H1 (cell line): ENCODE measurements around the gene LDLRAD3. TPM values are rescaled to one million over a fixed set of nuclear protein-coding genes. Genes with fewer than 3 reads are reported as not detected.

ENCODE experiments used
- RAD21 ChIP-seq, 2 experiments: IDR thresholded peaks in 1 of 2; conservative IDR thresholded peaks in 1 of 2; 2 replicates each; pipeline ENCODE4 v1.6.1; 2011; ENCODE audit warnings: low read depth in 2 of 2, low read length in 2 of 2, improper control_type of control experiment in 1 of 2, inconsistent platforms in 1 of 2, mild to moderate bottlenecking in 1 of 2, moderate library complexity in 1 of 2
- RXRA ChIP-seq: IDR thresholded peaks from 2 replicates; pipeline ENCODE4 v1.6.1; 2011; ENCODE audit warnings: low read depth, mild to moderate bottlenecking, low read length, moderate library complexity; ENCODE audit not compliant: insufficient read depth
- polyA plus RNA-seq, 7 experiments: library from polyadenylated mRNA; depleted of rRNA in 3 of 7; stranded (reverse) in 5 of 7; unstranded in 2 of 7; fragments of >200 nt in 5 of 7; fragments of 200-250 nt in 2 of 7; gene quantifications; 1 replicate in 5 of 7; 2 replicates in 1 of 7; 4 replicates in 1 of 7; pipeline versions ENCODE4 v1.2.1 to v1.2.3, GENCODE V29; 2011 to 2013; ENCODE audit warnings: missing spikeins in 2 of 7, mixed read lengths in 2 of 7
- total RNA-seq: library from RNA; stranded (reverse); fragmentation: NEBNext Ultra II Directional; extraction: Animal tissue kit (Norgen Biotek cat#: 25700); gene quantifications from 2 replicates; pipeline ENCODE4 v1.2.1, GENCODE V29; 2021
- TF ChIP-seq, protein P1 (sequence below), 3 experiments: IDR thresholded peaks; 1 replicate in 2 of 3; 2 replicates in 1 of 3; pipeline versions ENCODE4 v1.5.1 to v1.6.1; 2011; ENCODE audit warnings: low read length in 3 of 3, mild to moderate bottlenecking in 3 of 3, inconsistent platforms in 2 of 3, low read depth in 1 of 3, moderate library complexity in 1 of 3; ENCODE audit not compliant: insufficient read depth in 1 of 3; ENCODE audit errors: control extremely low read depth in 1 of 3

Gene LDLRAD3
- total and polyA plus RNA-seq, 2 of the 8 experiments (the other 6 are each of a cell fraction or from before 2014, with no cell fraction given): 18.6 to 22.8 TPM

GRCh38 chr11:36135076-36135475 lies 191.2 kb downstream of the LDLRAD3 start (continued):
- TF ChIP-seq RAD21 (IDR thresholded peaks at IDR 0.05 in 1 of 2, conservative IDR thresholded peaks at IDR 0.05 in 1 of 2; ENCODE audit: low read depth in 2 of 2, low read length in 2 of 2): no peak
- TF ChIP-seq, protein P1, sequence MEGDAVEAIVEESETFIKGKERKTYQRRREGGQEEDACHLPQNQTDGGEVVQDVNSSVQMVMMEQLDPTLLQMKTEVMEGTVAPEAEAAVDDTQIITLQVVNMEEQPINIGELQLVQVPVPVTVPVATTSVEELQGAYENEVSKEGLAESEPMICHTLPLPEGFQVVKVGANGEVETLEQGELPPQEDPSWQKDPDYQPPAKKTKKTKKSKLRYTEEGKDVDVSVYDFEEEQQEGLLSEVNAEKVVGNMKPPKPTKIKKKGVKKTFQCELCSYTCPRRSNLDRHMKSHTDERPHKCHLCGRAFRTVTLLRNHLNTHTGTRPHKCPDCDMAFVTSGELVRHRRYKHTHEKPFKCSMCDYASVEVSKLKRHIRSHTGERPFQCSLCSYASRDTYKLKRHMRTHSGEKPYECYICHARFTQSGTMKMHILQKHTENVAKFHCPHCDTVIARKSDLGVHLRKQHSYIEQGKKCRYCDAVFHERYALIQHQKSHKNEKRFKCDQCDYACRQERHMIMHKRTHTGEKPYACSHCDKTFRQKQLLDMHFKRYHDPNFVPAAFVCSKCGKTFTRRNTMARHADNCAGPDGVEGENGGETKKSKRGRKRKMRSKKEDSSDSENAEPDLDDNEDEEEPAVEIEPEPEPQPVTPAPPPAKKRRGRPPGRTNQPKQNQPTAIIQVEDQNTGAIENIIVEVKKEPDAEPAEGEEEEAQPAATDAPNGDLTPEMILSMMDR (IDR thresholded peaks at IDR 0.05; ENCODE audit: control extremely low read depth in 1 of 3, insufficient read depth in 1 of 3, low read depth in 1 of 3, low read length in 3 of 3): no peak
- no peak for TF ChIP-seq RXRA
